Measurements from ENCODE around the gene PRAMEF12. TPM values are rescaled to one million over a fixed set of nuclear protein-coding genes. Genes with fewer than 3 reads are reported as not detected.

PRAMEF12 gene
- total RNA-seq, 1 experiment from 2014 or later = not detected

- TF ChIP-seq PRDM15 (CRISPR knock-in tag; IDR thresholded peaks at IDR 0.05) (no peak), ZMAT4 (CRISPR knock-in tag; IDR thresholded peaks at IDR 0.05) (no peak), ZNF423 (CRISPR knock-in tag; IDR thresholded peaks at IDR 0.05) (no peak), TEAD1 (CRISPR knock-in tag; IDR thresholded peaks at IDR 0.05) (no peak)
Measured at GRCh38 chr1:12756273-12756672, 17.3 kb upstream of the PRAMEF12 start (continued).

- no peaks in the 10 kb centered on the region; the same call in 1 of the 2 replicates for H3K27me3 Mint-ChIP-seq (ENCODE audit: low read depth)
- no peak overlapping the region for H3K4me3 Mint-ChIP-seq
- TF ChIP-seq SOX15 (CRISPR knock-in tag; IDR thresholded peaks at IDR 0.05) (no peak), TCF7 (CRISPR knock-in tag; IDR thresholded peaks at IDR 0.05; ENCODE audit: low read depth) (no peak), JAZF1 (CRISPR knock-in tag; IDR thresholded peaks at IDR 0.05) (no peak), FOXK1 (CRISPR knock-in tag; IDR thresholded peaks at IDR 0.05) (no peak), ZNF532 (CRISPR knock-in tag; IDR thresholded peaks at IDR 0.05; ENCODE audit: borderline replicate concordance) (no peak), ZNF317 (CRISPR knock-in tag; IDR thresholded peaks at IDR 0.05; ENCODE audit: borderline replicate concordance, low read depth) (no peak), STAT6 (CRISPR knock-in tag; conservative IDR thresholded peaks at IDR 0.05; ENCODE audit: low read depth) (no peak), ATF1 (CRISPR knock-in tag; IDR thresholded peaks at IDR 0.05) (no peak), ETV6 (CRISPR knock-in tag; IDR thresholded peaks at IDR 0.05) (no peak), ZNF219 (CRISPR knock-in tag; IDR thresholded peaks at IDR 0.05; ENCODE audit: borderline replicate concordance) (no peak), MYBL2 (CRISPR knock-in tag; IDR thresholded peaks at IDR 0.05) (no peak)
- TF ChIP-seq, protein P1, sequence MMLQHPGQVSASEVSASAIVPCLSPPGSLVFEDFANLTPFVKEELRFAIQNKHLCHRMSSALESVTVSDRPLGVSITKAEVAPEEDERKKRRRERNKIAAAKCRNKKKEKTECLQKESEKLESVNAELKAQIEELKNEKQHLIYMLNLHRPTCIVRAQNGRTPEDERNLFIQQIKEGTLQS (CRISPR knock-in tag; conservative IDR thresholded peaks at IDR 0.05) = no peak
- TF ChIP-seq, protein P2, sequence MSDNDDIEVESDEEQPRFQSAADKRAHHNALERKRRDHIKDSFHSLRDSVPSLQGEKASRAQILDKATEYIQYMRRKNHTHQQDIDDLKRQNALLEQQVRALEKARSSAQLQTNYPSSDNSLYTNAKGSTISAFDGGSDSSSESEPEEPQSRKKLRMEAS (CRISPR knock-in tag; IDR thresholded peaks at IDR 0.05) = no peak
- TF ChIP-seq, protein P3, sequence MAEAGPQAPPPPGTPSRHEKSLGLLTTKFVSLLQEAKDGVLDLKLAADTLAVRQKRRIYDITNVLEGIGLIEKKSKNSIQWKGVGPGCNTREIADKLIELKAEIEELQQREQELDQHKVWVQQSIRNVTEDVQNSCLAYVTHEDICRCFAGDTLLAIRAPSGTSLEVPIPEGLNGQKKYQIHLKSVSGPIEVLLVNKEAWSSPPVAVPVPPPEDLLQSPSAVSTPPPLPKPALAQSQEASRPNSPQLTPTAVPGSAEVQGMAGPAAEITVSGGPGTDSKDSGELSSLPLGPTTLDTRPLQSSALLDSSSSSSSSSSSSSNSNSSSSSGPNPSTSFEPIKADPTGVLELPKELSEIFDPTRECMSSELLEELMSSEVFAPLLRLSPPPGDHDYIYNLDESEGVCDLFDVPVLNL (CRISPR knock-in tag; IDR thresholded peaks at IDR 0.05; ENCODE audit: borderline replicate concordance, low read depth) = no peak
- ChIA-PET CTCF (interaction anchor here (0.8 to 1.3 kb wide), 2 partner anchors 481 to 1072 kb away, joined by 3 read pairs; no protein-coding TSS in a partner anchor), POLR2A (no interaction called here)
- no peak for DNase-seq (ENCODE audit: low spot score)
- H3K4me1 Mint-ChIP-seq = peaks cover 9% of the 10 kb centered on the region; the same call in 1 of the 2 replicates
- no peak for ATAC-seq
- H3K36me3 Mint-ChIP-seq = no peaks in the 10 kb centered on the region
- H3K27ac Mint-ChIP-seq = no peak overlapping the region
- H3K9me3 Mint-ChIP-seq = no peaks in the 10 kb centered on the region
Measured at GRCh38 chr1:12756768-12757413, 16.6 kb upstream of the PRAMEF12 start.

Data from WTC11 (cell line).